H9 (cell line): ENCODE measurements around the gene SPAG5. TPM values are rescaled to one million over a fixed set of nuclear protein-coding genes. Genes with fewer than 3 reads are reported as not detected.

Source experiments
- DNase-seq: peaks from one replicate; pipeline ENCODE4 v3.0.0-alpha.2; 2017
- H2AFZ ChIP-seq: one replicate; pipeline ENCODE4 v1.6.1; 2013; ENCODE audit warnings: mild to moderate bottlenecking, low read length, control low read depth, moderate library complexity
- H2AK5ac ChIP-seq: 2 replicates; pipeline ENCODE4 v1.6.1; 2013; ENCODE audit warnings: low read length, control low read depth, mixed read lengths; ENCODE audit not compliant: insufficient read length
- H2BK120ac ChIP-seq: one replicate; pipeline ENCODE4 v1.6.1; 2013; ENCODE audit warnings: low read depth, mild to moderate bottlenecking, low read length, control low read depth, inconsistent platforms; ENCODE audit not compliant: poor library complexity, severe bottlenecking
- H2BK12ac ChIP-seq: 2 replicates; pipeline ENCODE4 v1.6.1; 2013; ENCODE audit warnings: low read length, control low read depth, mixed read lengths, low read depth; ENCODE audit not compliant: insufficient read length
- H2BK15ac ChIP-seq: 2 replicates; pipeline ENCODE4 v1.6.1; 2013; ENCODE audit warnings: low read depth, low read length, control low read depth
- H2BK20ac ChIP-seq: one replicate; pipeline ENCODE4 v1.6.1; 2013; ENCODE audit warnings: low read depth, mild to moderate bottlenecking, low read length, control low read depth, inconsistent platforms; ENCODE audit not compliant: poor library complexity, severe bottlenecking
- H2BK5ac ChIP-seq: 2 replicates; pipeline ENCODE4 v1.6.1; 2013; ENCODE audit warnings: low read length, control low read depth, mixed read lengths; ENCODE audit not compliant: insufficient read length
- H3K14ac ChIP-seq: 2 replicates; pipeline ENCODE4 v1.6.1; 2013; ENCODE audit warnings: low read length, control low read depth; ENCODE audit not compliant: insufficient read depth
- H3K18ac ChIP-seq: 2 replicates; pipeline ENCODE4 v1.6.1; 2013; ENCODE audit warnings: low read depth, mild to moderate bottlenecking, mixed read lengths, low read length, control low read depth; ENCODE audit not compliant: insufficient read length
- H3K23ac ChIP-seq: 2 replicates; pipeline ENCODE4 v1.6.1; 2013; ENCODE audit warnings: low read length, control low read depth, mixed read lengths, low read depth; ENCODE audit not compliant: insufficient read length
- H3K23me2 ChIP-seq: 2 replicates; pipeline ENCODE4 v1.6.1; 2013; ENCODE audit warnings: low read depth, mild to moderate bottlenecking, mixed read lengths, low read length, control low read depth; ENCODE audit not compliant: insufficient read length, poor library complexity, severe bottlenecking
- H3K27ac ChIP-seq: 2 replicates; pipeline ENCODE4 v1.5.1; 2013; ENCODE audit warnings: low read length, control low read depth, mixed read lengths, low read depth; ENCODE audit not compliant: insufficient read length
- H3K27me3 ChIP-seq: 2 replicates; pipeline ENCODE4 v1.6.1; 2013; ENCODE audit warnings: low read length, control low read depth, inconsistent platforms; ENCODE audit not compliant: insufficient read depth
- H3K4ac ChIP-seq: 2 replicates; pipeline ENCODE4 v1.6.1; 2013; ENCODE audit warnings: low read depth, mild to moderate bottlenecking, control low read depth, inconsistent platforms, low read length, moderate library complexity
- H3K4me1 ChIP-seq: 2 replicates; pipeline ENCODE4 v1.6.1; 2013; ENCODE audit warnings: low read length, control low read depth, inconsistent platforms; ENCODE audit not compliant: insufficient read depth
- H3K4me2 ChIP-seq: 2 replicates; pipeline ENCODE4 v1.6.1; 2013; ENCODE audit warnings: low read length, control low read depth, mixed read lengths; ENCODE audit not compliant: insufficient read length, insufficient read depth
- H3K56ac ChIP-seq: 2 replicates; pipeline ENCODE4 v1.6.1; 2013; ENCODE audit warnings: low read depth, mild to moderate bottlenecking, mixed read lengths, low read length, control low read depth; ENCODE audit not compliant: insufficient read length
- H3K79me1 ChIP-seq: 2 replicates; pipeline ENCODE4 v1.6.1; 2013; ENCODE audit warnings: low read depth, mild to moderate bottlenecking, moderate library complexity, low read length, control low read depth, inconsistent platforms; ENCODE audit not compliant: insufficient read depth, poor library complexity, severe bottlenecking
- H3K79me2 ChIP-seq: 2 replicates; pipeline ENCODE4 v1.6.1; 2013; ENCODE audit warnings: low read length, control low read depth, inconsistent platforms; ENCODE audit not compliant: insufficient read depth
- H3K9ac ChIP-seq: 2 replicates; pipeline ENCODE4 v1.6.1; 2013; ENCODE audit warnings: low read length, control low read depth, mixed read lengths; ENCODE audit not compliant: insufficient read length; ENCODE audit errors: extremely low read depth
- H3K9me3 ChIP-seq: one replicate; pipeline ENCODE4 v1.6.1; 2013; ENCODE audit warnings: low read depth, low read length, inconsistent platforms; ENCODE audit not compliant: control insufficient read depth
- H3T11ph ChIP-seq: one replicate; pipeline ENCODE4 v1.6.1; 2013; ENCODE audit warnings: mild to moderate bottlenecking, low read length, control low read depth, inconsistent platforms
- H4K20me1 ChIP-seq: one replicate; pipeline ENCODE4 v1.6.1; 2013; ENCODE audit not compliant: control insufficient read depth, insufficient read length, insufficient read depth
- H4K5ac ChIP-seq: 2 replicates; pipeline ENCODE4 v1.6.1; 2013; ENCODE audit warnings: low read depth, mild to moderate bottlenecking, mixed read lengths, low read length, control low read depth; ENCODE audit not compliant: insufficient read length
- H4K8ac ChIP-seq: replicated peaks from 2 replicates; pipeline ENCODE4 v1.6.1; 2013; ENCODE audit warnings: low read length, control low read depth, mixed read lengths, low read depth; ENCODE audit not compliant: insufficient read length
- H4K91ac ChIP-seq: 2 replicates; pipeline ENCODE4 v1.6.1; 2013; ENCODE audit warnings: low read depth, mild to moderate bottlenecking, moderate library complexity, mixed read lengths, low read length, control low read depth; ENCODE audit not compliant: insufficient read length
- H3K27ac Mint-ChIP-seq, 3 experiments: 2 replicates in 2 of 3; 3 replicates in 1 of 3; pipeline ENCODE4 v1.8.0; 2020 to 2021; ENCODE audit warnings: mixed read lengths in 3 of 3, mild to moderate bottlenecking in 1 of 3, moderate library complexity in 1 of 3
- H3K27me3 Mint-ChIP-seq: 2 replicates; pipeline ENCODE4 v1.8.0; 2021; ENCODE audit warnings: low read depth, mild to moderate bottlenecking, moderate library complexity, mixed read lengths
- H3K36me3 Mint-ChIP-seq, 3 experiments: 2 replicates in 2 of 3; 3 replicates in 1 of 3; pipeline ENCODE4 v1.8.0; 2020 to 2021; ENCODE audit warnings: low read depth in 3 of 3, mixed read lengths in 3 of 3; ENCODE audit not compliant: insufficient read depth in 1 of 3
- H3K4me1 Mint-ChIP-seq, 2 experiments: 2 replicates each; pipeline ENCODE4 v1.8.0; 2020; ENCODE audit warnings: mixed read lengths in 2 of 2
- H3K4me3 Mint-ChIP-seq, 2 experiments: 2 replicates in 1 of 2; 3 replicates in 1 of 2; pipeline ENCODE4 v1.8.0; 2020 to 2021; ENCODE audit warnings: mild to moderate bottlenecking in 2 of 2, mixed read lengths in 2 of 2, moderate library complexity in 1 of 2
- H3K9me3 Mint-ChIP-seq, 2 experiments: 2 replicates in 1 of 2; 3 replicates in 1 of 2; pipeline ENCODE4 v1.8.0; 2020; ENCODE audit warnings: mild to moderate bottlenecking in 2 of 2, mixed read lengths in 2 of 2, moderate library complexity in 1 of 2
- CTCF ChIP-seq: fragments of 200-600 bp; sonication (generic); conservative IDR thresholded peaks from 3 replicates; pipeline ENCODE4 v1.8.0; 2021; ENCODE audit warnings: antibody characterized with exemption, mild to moderate bottlenecking
- WGBS: extraction: QIAGEN DNeasy Blood & Tissue Kit; methylation state at CpG from one replicate; pipeline ENCODE4 v1.1.7; 2013; ENCODE audit warnings: missing lambda C conversion rate, low lambda C conversion rate, mixed read lengths; ENCODE audit not compliant: insufficient read length; ENCODE audit errors: extremely low coverage; 5-methylcytosine and 5-hydroxymethylcytosine counted together
- total RNA-seq: library from RNA; stranded (reverse); gene quantifications from 2 replicates; pipeline ENCODE4 v1.2.1, GENCODE V29; 2021

Gene SPAG5
- total RNA-seq, 1 experiment from 2014 or later, result 122 TPM

GRCh38 chr17:28571361-28572122, 27.3 kb downstream of the SPAG5 start, which contains the start of gene PIGS:
TSS of gene PIGS (minus strand) at chr17:28571524. CDS start at chr17:28571496, 28 bp downstream.
- Mint-ChIP-seq H3K9me3 (no peaks in the 10 kb centered on the region), H3K27me3 (peaks cover 7% of the 10 kb centered on the region), H3K4me1 (peaks cover 19 to 32% of the 10 kb centered on the region in 2 experiments), H3K36me3 (peaks cover 11 to 28% (median 24%) of the 10 kb centered on the region in 3 experiments; a peak in 6 of 7 replicates), H3K27ac (peak within 1 kb of the TSS in 2 of 3 experiments; percentile 20 to 95; a peak in 3 of 7 replicates), H3K4me3 (peak within 1 kb of the TSS; percentile 92 to 97)
- Histone ChIP-seq H3K9ac (peak within 1 kb of the TSS; percentile 18), H3K4me1 (no peaks in the 10 kb centered on the region), H2BK20ac (no peak within 1 kb of the TSS), H4K8ac (no peak within 1 kb of the TSS), H2BK120ac (no peak within 1 kb of the TSS), H2BK15ac (no peak within 1 kb of the TSS), H4K5ac (no peak within 1 kb of the TSS), H3K18ac (no peak within 1 kb of the TSS), H2BK5ac (no peak within 1 kb of the TSS), H4K91ac (no peak within 1 kb of the TSS), H2AK5ac (no peak within 1 kb of the TSS), H3K23ac (no peak within 1 kb of the TSS), H3K14ac (no peak within 1 kb of the TSS; the same call in 1 of the 2 replicates), H3K27ac (no peak within 1 kb of the TSS), H2AFZ (peak within 1 kb of the TSS; percentile 71), H3K23me2 (peaks cover 11% of the 10 kb centered on the region), H3T11ph (no peak within 1 kb of the TSS), H3K79me1 (no peaks in the 10 kb centered on the region), H3K79me2 (no peaks in the 10 kb centered on the region), H3K56ac (no peak within 1 kb of the TSS), H3K4ac (no peak within 1 kb of the TSS), H3K4me2 (peak within 1 kb of the TSS; percentile 91), H2BK12ac (no peak within 1 kb of the TSS), H3K9me3 (no peaks in the 10 kb centered on the region), H3K27me3 (no peaks in the 10 kb centered on the region), H4K20me1 (no peaks in the 10 kb centered on the region)
- WGBS, result no CpG with 5 or more reads among the region's 49 CpGs
- no peak for TF ChIP-seq CTCF
- peak; percentile 99 for DNase-seq
